Parathyroid adenoma (tissue), 2 donors: Measurements from ENCODE around the gene NEK6.

Experiments
- H2AFZ ChIP-seq: fragments of 300-600 bp; sonication (generic); one replicate; pipeline ENCODE4 v1.7.0; 2017; ENCODE audit warnings: antibody characterized with exemption, mild to moderate bottlenecking
- H3K27ac ChIP-seq: fragments of 300-600 bp; sonication (generic); one replicate; pipeline ENCODE4 v1.7.0; 2017
- H3K27me3 ChIP-seq: fragments of 300-600 bp; sonication (generic); one replicate; pipeline ENCODE4 v1.7.0; 2017; ENCODE audit warnings: low read length; ENCODE audit not compliant: control insufficient read depth, insufficient read depth
- H3K36me3 ChIP-seq: fragments of 300-600 bp; sonication (generic); one replicate; pipeline ENCODE4 v1.7.0; 2017; ENCODE audit warnings: low read length; ENCODE audit not compliant: control insufficient read depth, insufficient read depth
- H3K4me1 ChIP-seq: fragments of 300-600 bp; sonication (generic); one replicate; pipeline ENCODE4 v1.7.0; 2017; ENCODE audit warnings: control low read depth
- H3K4me2 ChIP-seq: fragments of 300-600 bp; sonication (generic); one replicate; pipeline ENCODE4 v1.7.0; 2017; ENCODE audit warnings: low read length
- H3K4me3 ChIP-seq: fragments of 300-600 bp; sonication (generic); one replicate; pipeline ENCODE4 v1.7.0; 2017; ENCODE audit warnings: low read depth, low read length
- H3K79me2 ChIP-seq: fragments of 300-600 bp; sonication (generic); one replicate; pipeline ENCODE4 v1.7.0; 2017; ENCODE audit warnings: control low read depth
- H3K9ac ChIP-seq: fragments of 300-600 bp; sonication (generic); one replicate; pipeline ENCODE4 v1.7.0; 2017; ENCODE audit warnings: mild to moderate bottlenecking
- H3K9me3 ChIP-seq: fragments of 300-600 bp; sonication (generic); one replicate; pipeline ENCODE4 v1.7.0; 2017; ENCODE audit warnings: low read length; ENCODE audit not compliant: control insufficient read depth
- CTCF ChIP-seq: fragments of 300-600 bp; sonication (generic); IDR thresholded peaks from one replicate; pipeline ENCODE4 v1.7.0; 2017; ENCODE audit warnings: antibody characterized with exemption, mild to moderate bottlenecking
- donor health status: primary hyperparathyroidism.

NEK6 gene

GRCh38 chr9:124343533-124344290 is 86.0 kb downstream of the NEK6 start:
- Histone ChIP-seq H3K4me1 (no peaks in the 10 kb centered on the region), H2AFZ (no peak overlapping the region), H3K27ac (no peak overlapping the region), H3K9me3 (no peaks in the 10 kb centered on the region), H3K9ac (no peak overlapping the region), H3K4me2 (no peak overlapping the region), H3K4me3 (no peak overlapping the region), H3K36me3 (no peaks in the 10 kb centered on the region), H3K27me3 (no peaks in the 10 kb centered on the region), H3K79me2 (no peaks in the 10 kb centered on the region)
- no peak for TF ChIP-seq CTCF

GRCh38 chr9:124344291-124345050 is 86.7 kb downstream of the NEK6 start:
- Histone ChIP-seq H3K27me3 (no peaks in the 10 kb centered on the region), H3K9ac (no peak overlapping the region), H3K4me2 (no peak overlapping the region), H3K36me3 (no peaks in the 10 kb centered on the region), H3K9me3 (no peaks in the 10 kb centered on the region), H3K4me1 (no peaks in the 10 kb centered on the region), H3K79me2 (no peaks in the 10 kb centered on the region), H3K27ac (no peak overlapping the region), H2AFZ (no peak overlapping the region), H3K4me3 (no peak overlapping the region)
- TF ChIP-seq CTCF, result no peak

- Histone ChIP-seq H3K79me2 (no peaks in the 10 kb centered on the region), H3K4me3 (no peak overlapping the region), H3K4me1 (no peaks in the 10 kb centered on the region), H3K4me2 (no peak overlapping the region), H3K27ac (no peak overlapping the region), H3K36me3 (no peaks in the 10 kb centered on the region), H3K9me3 (no peaks in the 10 kb centered on the region), H3K27me3 (no peaks in the 10 kb centered on the region), H2AFZ (no peak overlapping the region), H3K9ac (no peak overlapping the region)
- no peak for TF ChIP-seq CTCF
These were observed 87.3 kb downstream of the NEK6 start for GRCh38 chr9:124345063-124345462.

- Histone ChIP-seq H3K9ac (no peak overlapping the region), H3K4me3 (no peak overlapping the region), H3K79me2 (no peaks in the 10 kb centered on the region), H3K9me3 (no peaks in the 10 kb centered on the region), H3K4me1 (no peaks in the 10 kb centered on the region), H2AFZ (no peak overlapping the region), H3K4me2 (no peak overlapping the region), H3K36me3 (no peaks in the 10 kb centered on the region), H3K27ac (no peak overlapping the region), H3K27me3 (no peaks in the 10 kb centered on the region)
- TF ChIP-seq CTCF, result no peak
These were observed 88.1 kb downstream of the NEK6 start for GRCh38 chr9:124345751-124346281.
